Measurements from ENCODE around the gene HCFC1. TPM values are rescaled to one million over a fixed set of nuclear protein-coding genes. Genes with fewer than 3 reads are reported as not detected.

The HCFC1 gene
- total and polyA plus RNA-seq, 2 of the 8 experiments (the other 6 are each of a cell fraction or from before 2014, with no cell fraction given), result 24.9 to 117 TPM

GRCh38 chrX:154014429-154015380 lies 43.1 kb upstream of the HCFC1 start (continued):
- TF ChIP-seq, protein P1, sequence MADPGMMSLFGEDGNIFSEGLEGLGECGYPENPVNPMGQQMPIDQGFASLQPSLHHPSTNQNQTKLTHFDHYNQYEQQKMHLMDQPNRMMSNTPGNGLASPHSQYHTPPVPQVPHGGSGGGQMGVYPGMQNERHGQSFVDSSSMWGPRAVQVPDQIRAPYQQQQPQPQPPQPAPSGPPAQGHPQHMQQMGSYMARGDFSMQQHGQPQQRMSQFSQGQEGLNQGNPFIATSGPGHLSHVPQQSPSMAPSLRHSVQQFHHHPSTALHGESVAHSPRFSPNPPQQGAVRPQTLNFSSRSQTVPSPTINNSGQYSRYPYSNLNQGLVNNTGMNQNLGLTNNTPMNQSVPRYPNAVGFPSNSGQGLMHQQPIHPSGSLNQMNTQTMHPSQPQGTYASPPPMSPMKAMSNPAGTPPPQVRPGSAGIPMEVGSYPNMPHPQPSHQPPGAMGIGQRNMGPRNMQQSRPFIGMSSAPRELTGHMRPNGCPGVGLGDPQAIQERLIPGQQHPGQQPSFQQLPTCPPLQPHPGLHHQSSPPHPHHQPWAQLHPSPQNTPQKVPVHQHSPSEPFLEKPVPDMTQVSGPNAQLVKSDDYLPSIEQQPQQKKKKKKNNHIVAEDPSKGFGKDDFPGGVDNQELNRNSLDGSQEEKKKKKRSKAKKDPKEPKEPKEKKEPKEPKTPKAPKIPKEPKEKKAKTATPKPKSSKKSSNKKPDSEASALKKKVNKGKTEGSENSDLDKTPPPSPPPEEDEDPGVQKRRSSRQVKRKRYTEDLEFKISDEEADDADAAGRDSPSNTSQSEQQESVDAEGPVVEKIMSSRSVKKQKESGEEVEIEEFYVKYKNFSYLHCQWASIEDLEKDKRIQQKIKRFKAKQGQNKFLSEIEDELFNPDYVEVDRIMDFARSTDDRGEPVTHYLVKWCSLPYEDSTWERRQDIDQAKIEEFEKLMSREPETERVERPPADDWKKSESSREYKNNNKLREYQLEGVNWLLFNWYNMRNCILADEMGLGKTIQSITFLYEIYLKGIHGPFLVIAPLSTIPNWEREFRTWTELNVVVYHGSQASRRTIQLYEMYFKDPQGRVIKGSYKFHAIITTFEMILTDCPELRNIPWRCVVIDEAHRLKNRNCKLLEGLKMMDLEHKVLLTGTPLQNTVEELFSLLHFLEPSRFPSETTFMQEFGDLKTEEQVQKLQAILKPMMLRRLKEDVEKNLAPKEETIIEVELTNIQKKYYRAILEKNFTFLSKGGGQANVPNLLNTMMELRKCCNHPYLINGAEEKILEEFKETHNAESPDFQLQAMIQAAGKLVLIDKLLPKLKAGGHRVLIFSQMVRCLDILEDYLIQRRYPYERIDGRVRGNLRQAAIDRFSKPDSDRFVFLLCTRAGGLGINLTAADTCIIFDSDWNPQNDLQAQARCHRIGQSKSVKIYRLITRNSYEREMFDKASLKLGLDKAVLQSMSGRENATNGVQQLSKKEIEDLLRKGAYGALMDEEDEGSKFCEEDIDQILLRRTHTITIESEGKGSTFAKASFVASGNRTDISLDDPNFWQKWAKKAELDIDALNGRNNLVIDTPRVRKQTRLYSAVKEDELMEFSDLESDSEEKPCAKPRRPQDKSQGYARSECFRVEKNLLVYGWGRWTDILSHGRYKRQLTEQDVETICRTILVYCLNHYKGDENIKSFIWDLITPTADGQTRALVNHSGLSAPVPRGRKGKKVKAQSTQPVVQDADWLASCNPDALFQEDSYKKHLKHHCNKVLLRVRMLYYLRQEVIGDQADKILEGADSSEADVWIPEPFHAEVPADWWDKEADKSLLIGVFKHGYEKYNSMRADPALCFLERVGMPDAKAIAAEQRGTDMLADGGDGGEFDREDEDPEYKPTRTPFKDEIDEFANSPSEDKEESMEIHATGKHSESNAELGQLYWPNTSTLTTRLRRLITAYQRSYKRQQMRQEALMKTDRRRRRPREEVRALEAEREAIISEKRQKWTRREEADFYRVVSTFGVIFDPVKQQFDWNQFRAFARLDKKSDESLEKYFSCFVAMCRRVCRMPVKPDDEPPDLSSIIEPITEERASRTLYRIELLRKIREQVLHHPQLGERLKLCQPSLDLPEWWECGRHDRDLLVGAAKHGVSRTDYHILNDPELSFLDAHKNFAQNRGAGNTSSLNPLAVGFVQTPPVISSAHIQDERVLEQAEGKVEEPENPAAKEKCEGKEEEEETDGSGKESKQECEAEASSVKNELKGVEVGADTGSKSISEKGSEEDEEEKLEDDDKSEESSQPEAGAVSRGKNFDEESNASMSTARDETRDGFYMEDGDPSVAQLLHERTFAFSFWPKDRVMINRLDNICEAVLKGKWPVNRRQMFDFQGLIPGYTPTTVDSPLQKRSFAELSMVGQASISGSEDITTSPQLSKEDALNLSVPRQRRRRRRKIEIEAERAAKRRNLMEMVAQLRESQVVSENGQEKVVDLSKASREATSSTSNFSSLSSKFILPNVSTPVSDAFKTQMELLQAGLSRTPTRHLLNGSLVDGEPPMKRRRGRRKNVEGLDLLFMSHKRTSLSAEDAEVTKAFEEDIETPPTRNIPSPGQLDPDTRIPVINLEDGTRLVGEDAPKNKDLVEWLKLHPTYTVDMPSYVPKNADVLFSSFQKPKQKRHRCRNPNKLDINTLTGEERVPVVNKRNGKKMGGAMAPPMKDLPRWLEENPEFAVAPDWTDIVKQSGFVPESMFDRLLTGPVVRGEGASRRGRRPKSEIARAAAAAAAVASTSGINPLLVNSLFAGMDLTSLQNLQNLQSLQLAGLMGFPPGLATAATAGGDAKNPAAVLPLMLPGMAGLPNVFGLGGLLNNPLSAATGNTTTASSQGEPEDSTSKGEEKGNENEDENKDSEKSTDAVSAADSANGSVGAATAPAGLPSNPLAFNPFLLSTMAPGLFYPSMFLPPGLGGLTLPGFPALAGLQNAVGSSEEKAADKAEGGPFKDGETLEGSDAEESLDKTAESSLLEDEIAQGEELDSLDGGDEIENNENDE (IDR thresholded peaks at IDR 0.05; ENCODE audit: insufficient replicate concordance, low read length), result no peak
